ENCODE data around the gene CLCNKA.

DNA sequence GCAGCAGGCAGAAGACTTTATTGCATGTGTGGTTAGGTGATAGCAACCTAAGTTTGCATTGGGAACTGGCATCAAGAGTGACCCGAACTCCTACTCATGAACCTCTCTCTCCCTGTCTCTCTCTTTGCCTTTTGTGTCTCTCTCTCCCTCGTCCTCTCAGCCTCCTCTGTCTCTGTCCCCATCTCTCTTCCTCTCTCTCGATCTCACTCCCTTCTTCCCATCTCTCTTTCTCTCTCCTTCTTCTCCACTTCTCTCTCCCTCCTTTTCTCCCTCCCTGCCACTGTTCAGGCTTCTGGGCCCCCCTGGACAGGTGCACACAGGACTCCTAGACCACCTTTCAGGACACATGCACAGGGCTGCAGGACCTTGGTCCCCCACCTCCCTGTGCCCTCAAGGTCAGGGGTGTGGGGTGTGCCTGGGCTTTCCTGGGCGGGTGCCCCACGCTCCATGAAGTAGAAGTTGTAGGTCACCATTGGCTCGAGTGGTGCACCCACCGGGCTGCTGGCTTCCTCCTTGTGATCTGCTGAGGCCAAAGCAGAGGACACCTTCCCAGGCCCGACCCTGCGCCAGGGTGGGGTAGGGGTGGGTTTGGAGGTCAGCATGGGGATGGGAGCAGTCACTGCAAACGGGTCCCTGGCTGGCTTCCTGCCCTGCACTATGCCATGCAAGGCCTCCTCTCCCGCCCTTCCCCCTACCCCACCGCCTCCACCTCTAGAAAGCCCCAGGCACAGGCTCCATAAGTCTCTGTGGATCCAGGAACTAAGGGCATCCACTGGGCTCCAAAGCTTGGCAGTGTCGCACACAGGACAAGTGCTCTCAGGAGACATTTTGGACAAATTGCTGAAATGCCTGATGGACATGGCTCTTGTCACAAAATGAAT, 32.7 kb upstream of the CLCNKA start:
- TF ChIP-seq POLR2A (IDR thresholded peaks at IDR 0.05), result no peak
- TF ChIP-seq, protein P1, sequence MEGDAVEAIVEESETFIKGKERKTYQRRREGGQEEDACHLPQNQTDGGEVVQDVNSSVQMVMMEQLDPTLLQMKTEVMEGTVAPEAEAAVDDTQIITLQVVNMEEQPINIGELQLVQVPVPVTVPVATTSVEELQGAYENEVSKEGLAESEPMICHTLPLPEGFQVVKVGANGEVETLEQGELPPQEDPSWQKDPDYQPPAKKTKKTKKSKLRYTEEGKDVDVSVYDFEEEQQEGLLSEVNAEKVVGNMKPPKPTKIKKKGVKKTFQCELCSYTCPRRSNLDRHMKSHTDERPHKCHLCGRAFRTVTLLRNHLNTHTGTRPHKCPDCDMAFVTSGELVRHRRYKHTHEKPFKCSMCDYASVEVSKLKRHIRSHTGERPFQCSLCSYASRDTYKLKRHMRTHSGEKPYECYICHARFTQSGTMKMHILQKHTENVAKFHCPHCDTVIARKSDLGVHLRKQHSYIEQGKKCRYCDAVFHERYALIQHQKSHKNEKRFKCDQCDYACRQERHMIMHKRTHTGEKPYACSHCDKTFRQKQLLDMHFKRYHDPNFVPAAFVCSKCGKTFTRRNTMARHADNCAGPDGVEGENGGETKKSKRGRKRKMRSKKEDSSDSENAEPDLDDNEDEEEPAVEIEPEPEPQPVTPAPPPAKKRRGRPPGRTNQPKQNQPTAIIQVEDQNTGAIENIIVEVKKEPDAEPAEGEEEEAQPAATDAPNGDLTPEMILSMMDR (IDR thresholded peaks at IDR 0.05), result no peak

All from testis (tissue), 2 donors.